SK-N-SH treated with all-trans-retinoic acid at 6 μM for 48 hours (cell line): Measurements from ENCODE around the gene ST6GAL1.

Experiments
- BACH2 ChIP-seq: fragments of 250-450 bp; sonication (Bioruptor Pico); IDR thresholded peaks from 2 replicates; pipeline ENCODE4 v1.9.0; 2021; ENCODE audit warnings: mild to moderate bottlenecking, borderline replicate concordance
- GLIS3 ChIP-seq: fragments of 250-450 bp; sonication (Bioruptor Pico); IDR thresholded peaks from 2 replicates; pipeline ENCODE4 v1.5.0; 2020; ENCODE audit warnings: mild to moderate bottlenecking, moderate library complexity
- PATZ1 ChIP-seq: fragments of 250-450 bp; sonication (Bioruptor Pico); IDR thresholded peaks from 2 replicates; pipeline ENCODE4 v1.8.0; 2020; ENCODE audit warnings: mild to moderate bottlenecking, moderate library complexity, borderline replicate concordance
- SNAI2 ChIP-seq: fragments of 250-450 bp; sonication (Bioruptor Pico); IDR thresholded peaks from 2 replicates; pipeline ENCODE4 v1.5.0; 2020; ENCODE audit warnings: mild to moderate bottlenecking, moderate library complexity
- ZFP3 ChIP-seq: fragments of 250-450 bp; sonication (Bioruptor Pico); IDR thresholded peaks from 2 replicates; pipeline ENCODE4 v1.5.0; 2020; ENCODE audit warnings: mild to moderate bottlenecking, moderate library complexity

- TF ChIP-seq PATZ1 (no peak), ZFP3 (CRISPR knock-in tag) (no peak), SNAI2 (CRISPR knock-in tag) (no peak), BACH2 (CRISPR knock-in tag) (no peak), GLIS3 (CRISPR knock-in tag) (no peak)
Observed at GRCh38 chr3:186955898-186956696, 25.8 kb downstream of the ST6GAL1 start.
